Effector memory CD4-positive, alpha-beta T cell (primary cell): ENCODE measurements around the gene SMARCA5.

Experiments used
- DNase-seq, 3 donors: peaks; one replicate each; pipeline ENCODE4 v3.0.0-alpha.2; 2020
- H3K27ac ChIP-seq: 2 replicates; pipeline ENCODE4 v1.7.0; 2013; ENCODE audit warnings: mild to moderate bottlenecking, low read length, moderate library complexity; ENCODE audit not compliant: insufficient read depth, poor library complexity, severe bottlenecking
- H3K27me3 ChIP-seq: replicated peaks from 2 replicates; pipeline ENCODE4 v1.7.0; 2013; ENCODE audit warnings: mild to moderate bottlenecking, low read length; ENCODE audit not compliant: insufficient read depth, control insufficient read depth, poor library complexity, severe bottlenecking
- H3K36me3 ChIP-seq: 2 replicates; pipeline ENCODE4 v1.7.0; 2013; ENCODE audit warnings: mild to moderate bottlenecking, low read length, moderate library complexity; ENCODE audit not compliant: control insufficient read depth, insufficient read depth
- H3K4me1 ChIP-seq: 2 replicates; pipeline ENCODE4 v1.7.0; 2013; ENCODE audit warnings: low read length, mild to moderate bottlenecking; ENCODE audit not compliant: control insufficient read depth, insufficient read depth, poor library complexity, severe bottlenecking
- H3K4me3 ChIP-seq: 2 replicates; pipeline ENCODE4 v1.7.0; 2013; ENCODE audit warnings: low read length, low read depth, mild to moderate bottlenecking; ENCODE audit not compliant: insufficient read depth, poor library complexity, severe bottlenecking
- H3K9me3 ChIP-seq: 2 replicates; pipeline ENCODE4 v1.7.0; 2013; ENCODE audit warnings: mild to moderate bottlenecking, low read length, moderate library complexity; ENCODE audit not compliant: control insufficient read depth
- total RNA-seq, 3 donors: gene quantifications; one replicate each; lab custom pipeline; 2026; lab: John Stamatoyannopoulos, UW

The SMARCA5 gene, protein sequence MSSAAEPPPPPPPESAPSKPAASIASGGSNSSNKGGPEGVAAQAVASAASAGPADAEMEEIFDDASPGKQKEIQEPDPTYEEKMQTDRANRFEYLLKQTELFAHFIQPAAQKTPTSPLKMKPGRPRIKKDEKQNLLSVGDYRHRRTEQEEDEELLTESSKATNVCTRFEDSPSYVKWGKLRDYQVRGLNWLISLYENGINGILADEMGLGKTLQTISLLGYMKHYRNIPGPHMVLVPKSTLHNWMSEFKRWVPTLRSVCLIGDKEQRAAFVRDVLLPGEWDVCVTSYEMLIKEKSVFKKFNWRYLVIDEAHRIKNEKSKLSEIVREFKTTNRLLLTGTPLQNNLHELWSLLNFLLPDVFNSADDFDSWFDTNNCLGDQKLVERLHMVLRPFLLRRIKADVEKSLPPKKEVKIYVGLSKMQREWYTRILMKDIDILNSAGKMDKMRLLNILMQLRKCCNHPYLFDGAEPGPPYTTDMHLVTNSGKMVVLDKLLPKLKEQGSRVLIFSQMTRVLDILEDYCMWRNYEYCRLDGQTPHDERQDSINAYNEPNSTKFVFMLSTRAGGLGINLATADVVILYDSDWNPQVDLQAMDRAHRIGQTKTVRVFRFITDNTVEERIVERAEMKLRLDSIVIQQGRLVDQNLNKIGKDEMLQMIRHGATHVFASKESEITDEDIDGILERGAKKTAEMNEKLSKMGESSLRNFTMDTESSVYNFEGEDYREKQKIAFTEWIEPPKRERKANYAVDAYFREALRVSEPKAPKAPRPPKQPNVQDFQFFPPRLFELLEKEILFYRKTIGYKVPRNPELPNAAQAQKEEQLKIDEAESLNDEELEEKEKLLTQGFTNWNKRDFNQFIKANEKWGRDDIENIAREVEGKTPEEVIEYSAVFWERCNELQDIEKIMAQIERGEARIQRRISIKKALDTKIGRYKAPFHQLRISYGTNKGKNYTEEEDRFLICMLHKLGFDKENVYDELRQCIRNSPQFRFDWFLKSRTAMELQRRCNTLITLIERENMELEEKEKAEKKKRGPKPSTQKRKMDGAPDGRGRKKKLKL
- total RNA-seq = 300 to 376 (median 345) reads per million in 3 donors

DNA sequence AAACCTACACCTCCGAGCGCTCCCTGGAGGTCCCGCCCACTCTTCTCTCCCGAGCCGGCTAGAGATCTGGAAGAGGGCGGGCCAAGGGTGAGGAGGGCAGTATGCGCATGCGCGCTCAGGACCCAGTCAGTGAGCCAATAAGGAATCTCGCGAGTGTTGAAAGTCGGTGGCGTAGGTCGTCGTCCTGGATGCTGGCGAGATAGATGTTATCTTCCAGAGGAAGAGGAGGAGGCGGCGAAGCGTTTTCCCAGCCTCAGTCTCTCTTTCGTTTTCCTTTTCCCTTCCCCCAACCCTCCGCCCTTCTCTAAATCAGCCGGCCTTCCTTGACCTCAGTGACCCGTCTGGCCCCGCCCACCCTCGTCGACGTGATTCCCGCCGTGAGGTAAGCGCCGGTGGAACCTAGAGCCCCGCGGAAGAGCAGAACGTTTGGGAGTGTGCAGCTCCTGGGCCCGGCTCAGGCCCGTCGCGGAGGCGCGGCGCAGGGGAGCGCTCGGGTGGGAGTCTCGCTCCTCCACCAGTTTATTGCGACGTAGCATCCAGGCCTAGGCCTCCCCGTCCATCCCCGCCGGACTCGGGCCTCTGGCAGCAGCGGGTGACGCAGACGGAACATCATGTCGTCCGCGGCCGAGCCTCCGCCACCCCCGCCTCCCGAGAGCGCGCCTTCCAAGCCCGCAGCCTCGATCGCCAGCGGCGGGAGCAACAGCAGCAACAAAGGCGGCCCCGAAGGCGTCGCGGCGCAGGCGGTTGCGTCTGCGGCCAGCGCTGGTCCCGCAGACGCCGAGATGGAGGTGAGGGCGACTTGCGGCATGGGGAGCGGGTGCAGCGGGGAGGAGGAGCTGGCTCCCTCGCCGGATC lies at the start of gene SMARCA5:
Gene SMARCA5, plus strand, starts transcription at position 389 of the 855 bp plus-strand sequence. Its CDS starts 223 bp downstream, at position 612.
- peak within 1 kb of the TSS; percentile 94 for H3K27ac ChIP-seq
- peak; percentile 93 to 95 (median 94) for DNase-seq
- no peaks in the 10 kb centered on the region for H3K27me3 ChIP-seq

DNA sequence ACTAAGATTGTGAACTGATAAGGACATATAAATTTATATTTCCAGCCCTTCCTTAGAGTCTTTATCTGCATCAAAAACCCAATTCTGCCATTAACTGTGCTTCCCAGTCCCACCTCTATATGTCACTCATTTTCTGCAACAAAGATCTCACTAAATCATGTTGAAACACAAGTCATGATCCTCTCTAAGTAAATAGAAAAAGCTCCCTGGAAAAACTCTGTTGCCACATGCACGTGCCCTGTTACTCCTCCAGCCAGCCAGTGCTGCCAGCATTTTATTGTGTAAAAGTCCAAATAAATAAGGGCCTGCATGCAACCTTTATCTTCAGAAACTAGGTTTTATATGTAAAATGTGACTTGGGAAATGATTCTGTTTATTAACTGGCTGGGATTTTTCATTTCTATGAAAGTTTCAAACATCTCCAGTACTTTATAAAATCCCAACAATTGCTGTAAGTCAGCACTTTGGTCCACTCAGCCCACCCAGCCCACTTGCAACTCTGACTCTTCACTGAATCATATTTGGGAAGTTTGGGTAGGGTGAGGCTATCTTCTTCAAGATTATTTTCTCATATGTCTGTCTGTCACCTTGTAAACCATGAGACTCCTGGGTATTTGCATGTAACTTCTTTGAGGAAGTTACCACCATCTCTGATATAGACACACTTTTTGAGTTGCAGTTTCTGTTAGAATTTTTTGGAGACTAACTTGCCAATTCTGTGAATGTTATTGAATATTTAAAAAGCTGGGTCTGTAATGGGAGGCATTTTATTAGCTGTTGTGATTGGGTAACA lies 40.0 kb upstream of the SMARCA5 start:
- no peak overlapping the region for H3K4me3 ChIP-seq
- H3K27me3 ChIP-seq = no peaks in the 10 kb centered on the region
- no peaks in the 10 kb centered on the region for H3K4me1 ChIP-seq
- no peak overlapping the region for H3K27ac ChIP-seq
- H3K9me3 ChIP-seq = no peaks in the 10 kb centered on the region
- DNase-seq = no peak
- no peaks in the 10 kb centered on the region for H3K36me3 ChIP-seq

More for the DNA sequence above, at the start of gene SMARCA5:
- no peaks in the 10 kb centered on the region for H3K9me3 ChIP-seq
- H3K36me3 ChIP-seq = peaks cover 6% of the 10 kb centered on the region
- H3K4me1 ChIP-seq = peaks cover 8% of the 10 kb centered on the region
- H3K4me3 ChIP-seq = peak within 1 kb of the TSS; percentile 86

DNA sequence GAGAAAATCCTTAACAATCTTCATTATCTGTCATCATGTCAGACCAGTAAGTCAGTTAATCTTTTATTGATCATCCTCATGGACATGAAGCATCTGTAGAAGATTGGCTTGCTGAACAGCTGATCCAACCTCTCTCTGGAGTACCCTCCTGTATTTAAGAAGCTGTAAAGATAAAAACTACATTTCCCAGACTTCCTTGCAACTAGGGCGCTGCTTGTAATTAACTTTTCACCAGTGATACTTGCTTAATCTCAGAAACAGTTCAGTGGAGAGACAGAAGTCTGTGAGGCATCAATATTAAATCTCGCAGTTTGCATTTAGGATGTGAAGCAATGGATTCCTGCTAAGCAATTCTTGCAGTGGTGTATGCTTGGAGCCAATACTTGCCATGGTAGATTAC lies 36.0 kb upstream of the SMARCA5 start:
- H3K27me3 ChIP-seq = no peaks in the 10 kb centered on the region
- DNase-seq = no peak
- no peaks in the 10 kb centered on the region for H3K9me3 ChIP-seq
- H3K4me3 ChIP-seq = no peak overlapping the region
- H3K36me3 ChIP-seq = no peaks in the 10 kb centered on the region
- no peak overlapping the region for H3K27ac ChIP-seq
- no peaks in the 10 kb centered on the region for H3K4me1 ChIP-seq

DNA sequence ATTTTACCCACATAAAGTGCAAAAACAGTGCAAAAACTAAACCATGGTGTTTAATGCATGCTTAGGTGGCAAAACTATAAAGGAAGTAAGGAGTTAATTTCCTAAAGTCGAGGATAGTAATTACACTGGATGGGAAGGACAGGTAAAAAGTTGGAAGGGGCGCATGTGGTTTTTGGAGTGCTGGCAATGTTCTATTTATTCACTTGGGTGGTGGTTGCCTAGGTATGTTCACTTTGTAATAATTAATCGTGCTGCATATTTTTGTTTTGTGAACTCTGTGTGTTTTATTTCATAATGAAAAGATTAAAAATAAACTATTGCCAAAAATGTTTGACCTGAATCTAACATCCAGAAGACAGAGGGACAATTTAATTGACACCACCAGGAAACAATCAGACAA lies 32.1 kb upstream of the SMARCA5 start:
- Histone ChIP-seq H3K27me3 (no peaks in the 10 kb centered on the region), H3K36me3 (no peaks in the 10 kb centered on the region), H3K27ac (no peak overlapping the region), H3K4me1 (no peaks in the 10 kb centered on the region), H3K4me3 (no peak overlapping the region), H3K9me3 (no peaks in the 10 kb centered on the region)
- DNase-seq = no peak

DNA sequence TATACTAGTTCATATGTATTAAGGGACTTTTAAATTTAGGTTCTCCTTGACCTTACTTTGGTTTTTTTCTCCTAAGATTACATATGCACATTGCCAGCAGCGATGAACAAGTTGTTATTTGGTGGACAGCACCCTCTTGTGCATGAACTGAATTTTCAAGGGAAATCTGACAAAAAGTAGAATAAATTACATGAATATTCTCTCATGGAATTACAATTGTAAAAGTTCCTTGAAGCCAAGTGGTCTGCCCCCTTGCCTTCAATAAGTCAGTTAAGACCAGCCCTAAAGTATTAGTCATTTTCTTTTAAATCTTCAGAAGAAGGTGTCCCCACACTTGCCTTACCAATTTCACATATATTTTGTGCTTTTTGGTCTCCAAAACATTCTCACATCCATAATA lies 30.7 kb upstream of the SMARCA5 start:
- Histone ChIP-seq H3K27ac (no peak overlapping the region), H3K36me3 (no peaks in the 10 kb centered on the region), H3K9me3 (no peaks in the 10 kb centered on the region), H3K27me3 (no peaks in the 10 kb centered on the region), H3K4me3 (no peak overlapping the region), H3K4me1 (no peaks in the 10 kb centered on the region)
- no peak for DNase-seq

DNA sequence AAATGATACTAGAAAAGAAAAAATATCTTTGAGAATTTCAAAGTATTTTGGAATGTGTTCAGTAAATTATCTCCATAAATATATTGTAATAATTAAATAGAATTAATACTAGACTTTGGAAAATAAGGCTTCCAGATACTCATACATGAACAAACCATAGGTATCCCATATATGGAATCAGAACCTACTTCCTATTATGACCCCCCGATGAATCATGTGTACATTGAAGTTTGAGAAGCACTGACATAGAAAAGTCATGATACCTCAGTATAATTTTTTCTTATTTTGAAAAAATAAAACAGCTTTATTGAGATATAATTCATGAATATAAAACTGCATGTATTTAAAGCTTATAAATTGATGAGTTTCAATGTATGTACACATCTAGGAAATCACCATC lies 27.2 kb upstream of the SMARCA5 start:
- no peaks in the 10 kb centered on the region for H3K27me3 ChIP-seq
- H3K4me1 ChIP-seq = no peaks in the 10 kb centered on the region
- H3K36me3 ChIP-seq = no peaks in the 10 kb centered on the region
- H3K9me3 ChIP-seq = no peaks in the 10 kb centered on the region
- no peak for DNase-seq
- no peak overlapping the region for H3K4me3 ChIP-seq
- no peak overlapping the region for H3K27ac ChIP-seq

DNA sequence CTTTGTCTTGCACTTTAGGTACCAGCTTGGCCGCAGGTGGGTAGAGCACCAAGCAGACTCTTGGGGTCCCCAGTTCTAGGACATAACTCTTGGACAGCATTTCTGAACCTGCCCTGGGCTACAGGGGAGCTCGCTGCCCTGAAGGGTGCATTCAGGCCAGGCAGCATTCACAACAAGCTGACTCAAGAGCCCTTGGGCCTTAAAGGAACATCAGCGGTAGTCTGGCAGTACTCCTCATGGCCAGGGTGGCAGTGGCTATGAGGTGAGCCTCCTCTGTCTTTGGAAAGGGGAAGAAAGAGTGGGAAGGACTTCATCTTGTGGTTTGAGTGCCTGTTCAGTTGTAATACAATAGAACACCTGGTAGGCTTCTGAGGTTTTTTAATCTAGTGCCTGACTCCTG lies 24.8 kb upstream of the SMARCA5 start:
- H3K4me3 ChIP-seq = no peak overlapping the region
- no peaks in the 10 kb centered on the region for H3K27me3 ChIP-seq
- no peaks in the 10 kb centered on the region for H3K36me3 ChIP-seq
- H3K4me1 ChIP-seq = no peaks in the 10 kb centered on the region
- DNase-seq = no peak
- no peak overlapping the region for H3K27ac ChIP-seq
- H3K9me3 ChIP-seq = no peaks in the 10 kb centered on the region

DNA sequence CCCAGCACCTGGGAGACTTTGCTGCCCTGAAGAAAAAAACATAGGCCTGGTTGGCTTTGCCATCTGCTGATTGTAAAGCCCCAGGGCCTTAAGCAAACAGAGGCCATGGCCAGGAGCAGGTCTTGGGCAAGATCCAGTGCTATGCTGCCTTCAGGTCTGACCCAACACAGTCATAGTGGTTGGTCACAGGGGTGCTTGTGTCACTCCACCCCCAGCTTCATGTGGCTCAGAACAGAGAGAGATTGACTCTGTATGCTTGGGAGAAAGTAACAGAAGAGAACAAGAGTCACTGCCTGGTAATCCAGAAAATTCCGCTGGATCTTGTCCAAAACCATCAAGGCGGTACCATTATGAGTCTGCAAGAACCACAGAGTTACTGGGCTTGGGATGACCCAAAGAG lies 24.4 kb upstream of the SMARCA5 start:
- H3K4me3 ChIP-seq = no peak overlapping the region

DNA sequence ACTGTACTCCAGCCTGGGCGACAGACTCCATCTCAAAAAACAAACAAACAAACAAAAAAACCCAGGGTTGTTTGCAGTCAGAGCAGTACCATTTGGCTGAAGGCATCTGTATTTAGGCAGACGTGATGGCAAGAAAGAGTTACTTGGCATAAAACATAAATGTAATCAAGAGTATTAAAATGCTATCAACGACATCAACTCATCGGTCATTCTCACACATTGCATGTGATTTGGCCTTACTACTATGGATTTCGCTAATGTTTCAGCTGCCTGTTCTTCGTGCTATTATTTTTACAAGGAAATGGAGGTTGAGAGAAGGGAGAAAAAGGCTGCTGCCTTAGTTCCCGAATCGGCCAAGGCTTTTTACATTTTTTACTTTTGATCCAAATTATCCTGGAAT lies 15.5 kb upstream of the SMARCA5 start:
- Histone ChIP-seq H3K27me3 (no peaks in the 10 kb centered on the region), H3K4me1 (no peaks in the 10 kb centered on the region), H3K27ac (no peak overlapping the region), H3K36me3 (no peaks in the 10 kb centered on the region), H3K9me3 (no peaks in the 10 kb centered on the region), H3K4me3 (no peak overlapping the region)
- DNase-seq = no peak

More for the DNA sequence above, 24.4 kb upstream of the SMARCA5 start:
- Histone ChIP-seq H3K36me3 (no peaks in the 10 kb centered on the region), H3K9me3 (no peaks in the 10 kb centered on the region), H3K4me1 (no peaks in the 10 kb centered on the region), H3K27ac (no peak overlapping the region), H3K27me3 (no peaks in the 10 kb centered on the region)
- no peak for DNase-seq
